ENCODE results near the gene LRRC71. TPM values are rescaled to one million over a fixed set of nuclear protein-coding genes. Genes with fewer than 3 reads are reported as not detected.

Gene LRRC71
- total RNA-seq, 6 donors from 2014 or later: 0.49 to 13.9 (median 6.3) TPM

DNA sequence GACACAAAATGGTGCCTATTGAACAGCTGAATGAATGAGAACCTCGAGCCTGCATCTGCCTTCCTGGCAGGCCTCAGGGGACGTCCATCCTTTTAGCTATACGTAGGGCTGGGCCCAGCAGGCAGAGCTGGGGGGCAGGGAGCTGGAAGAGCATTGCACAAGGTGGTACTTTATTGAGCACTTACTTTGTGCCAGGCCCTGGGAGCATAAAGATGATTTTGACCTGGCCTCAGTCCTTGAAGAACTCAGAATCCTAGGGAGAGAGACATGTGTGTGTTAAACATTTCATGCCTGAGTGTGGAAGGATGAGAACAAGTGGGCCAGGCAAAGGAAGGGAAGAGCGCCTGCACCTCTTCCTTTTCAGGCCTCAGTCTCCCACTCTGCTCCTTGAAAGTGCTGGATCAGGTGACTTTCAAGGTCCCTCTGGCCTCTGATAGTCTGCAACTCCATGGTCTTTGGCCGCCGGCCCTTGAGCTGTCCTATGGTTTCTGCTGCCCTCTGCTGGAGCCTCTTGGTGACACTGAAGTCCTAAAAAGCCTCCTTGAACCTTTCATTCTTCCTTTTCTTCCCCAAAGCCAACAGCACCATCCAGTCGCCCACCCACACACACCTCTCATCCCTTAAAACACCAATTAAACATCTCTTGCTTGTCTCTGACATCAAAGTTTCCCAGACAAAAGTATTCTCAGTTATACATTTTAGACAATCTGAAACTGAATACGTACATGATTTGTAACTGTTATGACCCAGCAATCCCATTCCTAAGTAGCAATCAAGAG lies 30.4 kb upstream of the LRRC71 start:
- 42 to 50% methylated on average over 8 of the region's 8 CpGs for WGBS, 2 donors
- ATAC-seq (ENCODE audit: low FRiP score in 2 of 2) (peak; percentile 54 to 70), DNase-seq (peak in 1 of 2 donors; percentile 78)
- TF ChIP-seq POLR2AphosphoS5 (IDR thresholded peaks at IDR 0.05): no peak
- TF ChIP-seq POLR2A (IDR thresholded peaks at IDR 0.05): no peak
- TF ChIP-seq, protein P1, sequence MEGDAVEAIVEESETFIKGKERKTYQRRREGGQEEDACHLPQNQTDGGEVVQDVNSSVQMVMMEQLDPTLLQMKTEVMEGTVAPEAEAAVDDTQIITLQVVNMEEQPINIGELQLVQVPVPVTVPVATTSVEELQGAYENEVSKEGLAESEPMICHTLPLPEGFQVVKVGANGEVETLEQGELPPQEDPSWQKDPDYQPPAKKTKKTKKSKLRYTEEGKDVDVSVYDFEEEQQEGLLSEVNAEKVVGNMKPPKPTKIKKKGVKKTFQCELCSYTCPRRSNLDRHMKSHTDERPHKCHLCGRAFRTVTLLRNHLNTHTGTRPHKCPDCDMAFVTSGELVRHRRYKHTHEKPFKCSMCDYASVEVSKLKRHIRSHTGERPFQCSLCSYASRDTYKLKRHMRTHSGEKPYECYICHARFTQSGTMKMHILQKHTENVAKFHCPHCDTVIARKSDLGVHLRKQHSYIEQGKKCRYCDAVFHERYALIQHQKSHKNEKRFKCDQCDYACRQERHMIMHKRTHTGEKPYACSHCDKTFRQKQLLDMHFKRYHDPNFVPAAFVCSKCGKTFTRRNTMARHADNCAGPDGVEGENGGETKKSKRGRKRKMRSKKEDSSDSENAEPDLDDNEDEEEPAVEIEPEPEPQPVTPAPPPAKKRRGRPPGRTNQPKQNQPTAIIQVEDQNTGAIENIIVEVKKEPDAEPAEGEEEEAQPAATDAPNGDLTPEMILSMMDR (IDR thresholded peaks at IDR 0.05): peak; percentile 60 to 80 (median 70)
- no peaks in the 10 kb centered on the region for H3K9me3 ChIP-seq
- peaks cover 0 to 16% (median 6%) of the 10 kb centered on the region in 4 donors for H3K27me3 ChIP-seq
- no peaks in the 10 kb centered on the region for H3K36me3 ChIP-seq
- no peak overlapping the region for H3K27ac ChIP-seq
- no peak overlapping the region for H3K4me3 ChIP-seq
- H3K4me1 ChIP-seq: peaks cover 10 to 33% (median 16%) of the 10 kb centered on the region in 4 donors

DNA sequence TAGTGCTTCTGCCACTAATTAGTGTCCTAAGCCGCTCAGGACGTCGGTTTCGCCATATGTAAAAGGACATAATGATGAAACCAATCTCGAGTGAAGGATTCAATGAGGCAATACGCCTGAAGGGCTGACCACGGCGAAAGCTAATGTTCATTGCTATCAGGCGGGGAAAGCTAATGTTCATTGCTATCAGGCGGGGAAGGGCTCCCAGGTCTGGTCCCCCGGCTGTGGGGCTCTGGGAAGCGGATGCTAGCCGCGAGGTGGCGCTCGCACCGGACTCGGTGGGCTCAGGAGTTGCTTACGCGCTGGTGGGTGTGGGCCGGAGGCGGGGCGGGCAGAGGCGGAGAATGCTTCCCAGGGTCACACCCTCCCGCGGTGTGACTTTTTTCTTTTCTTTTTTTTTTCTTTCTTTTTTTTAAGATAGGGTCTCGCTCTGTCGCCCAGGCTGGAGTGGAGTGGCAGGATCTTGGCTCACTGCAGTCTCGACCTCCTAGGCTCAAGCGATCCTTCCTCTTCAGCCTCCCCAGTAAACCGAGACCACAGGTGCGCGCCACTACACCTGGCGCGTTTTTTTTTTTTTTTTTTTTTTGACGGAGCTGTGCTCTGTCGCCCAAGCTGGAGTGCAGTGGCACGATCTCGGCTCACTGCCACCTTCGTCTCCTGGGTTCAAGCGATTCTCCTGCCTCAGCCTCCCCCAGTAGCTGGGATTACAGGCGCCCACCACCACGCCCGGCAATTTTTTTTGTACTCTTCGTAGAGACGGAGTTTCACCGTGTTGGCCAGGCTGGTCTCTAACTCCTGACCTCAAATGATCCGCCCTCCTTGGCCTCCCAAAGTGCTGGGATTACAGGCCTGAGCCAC lies 28.0 kb upstream of the LRRC71 start:
- no peak for TF ChIP-seq EP300 (IDR thresholded peaks at IDR 0.05)
- peak in 1 of 2 donors; percentile 42 for TF ChIP-seq POLR2AphosphoS5 (IDR thresholded peaks at IDR 0.05)
- TF ChIP-seq, protein P1 (IDR thresholded peaks at IDR 0.05): peak; percentile 72 to 89 (median 85)
- no peak for TF ChIP-seq POLR2A (IDR thresholded peaks at IDR 0.05)
- Histone ChIP-seq H3K4me1 (peaks cover 24 to 54% (median 35%) of the 10 kb centered on the region in 4 donors), H3K36me3 (no peaks in the 10 kb centered on the region), H3K4me3 (peak overlapping the region in 3 of 4 donors; percentile 21 to 70 (median 57)), H3K27ac (peak overlapping the region; percentile 87 to 93 (median 91)), H3K9me3 (no peaks in the 10 kb centered on the region), H3K27me3 (peaks cover 0 to 16% (median 6%) of the 10 kb centered on the region in 4 donors)
- 4 to 8% methylated on average over 42 to 48 of the region's 48 CpGs for WGBS, 2 donors
- DNase-seq: peak; percentile 91 to 98
- peak; percentile 90 to 94 for ATAC-seq (ENCODE audit: low FRiP score in 2 of 2)

DNA sequence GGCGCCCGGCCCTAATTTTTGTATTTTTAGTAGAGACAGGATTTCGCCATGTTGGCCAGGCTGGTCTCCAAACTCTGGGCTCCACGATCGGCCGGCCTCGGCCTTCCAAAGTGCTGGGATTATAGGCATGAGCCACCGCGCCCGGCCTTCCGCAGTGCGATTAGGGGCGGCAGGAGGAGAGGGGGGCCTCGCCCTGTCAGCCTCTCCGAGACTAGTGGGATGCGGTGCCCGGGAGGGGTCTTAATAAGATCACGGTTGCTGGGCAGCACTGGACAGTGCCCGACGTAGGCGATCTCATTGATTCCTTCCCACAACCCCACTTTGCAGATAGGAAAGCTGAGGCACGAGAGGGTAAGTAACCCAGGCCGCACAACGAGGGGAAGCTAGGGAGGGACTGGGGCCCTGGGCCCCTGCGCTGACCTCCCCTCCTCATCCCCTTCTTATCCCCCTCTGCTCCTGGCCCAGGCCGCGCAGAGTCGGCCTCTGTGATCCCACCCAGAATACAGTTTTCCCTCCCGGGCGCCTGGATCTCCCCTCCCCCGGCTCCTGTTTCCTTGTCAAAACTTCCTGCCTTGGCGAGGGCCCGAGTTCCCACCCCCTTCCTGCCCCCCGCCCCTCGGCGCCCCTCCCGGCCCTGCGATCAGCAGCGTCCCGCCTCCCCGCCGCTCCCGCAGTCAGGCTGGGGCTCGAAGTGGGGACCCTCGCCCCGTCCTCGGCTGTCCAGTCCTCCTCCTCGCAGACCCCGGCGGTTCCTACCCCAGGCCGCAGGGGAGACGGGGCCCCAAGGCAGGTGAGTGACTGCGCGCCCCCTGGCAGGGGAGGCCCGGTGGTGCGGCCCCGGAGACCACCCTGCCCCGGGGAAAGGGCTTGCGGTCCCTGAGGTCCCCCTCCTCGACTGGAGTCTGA lies 27.1 kb upstream of the LRRC71 start, which contains the start of gene PEAR1:
PEAR1 (plus strand) TSS at position 671 of the 906 bp plus-strand sequence. CDS start 10,209 bp downstream, outside the sequence.
- no peaks in the 10 kb centered on the region for H3K9me3 ChIP-seq
- peak in 1 of 2 donors; percentile 83 for DNase-seq
- WGBS, 2 donors: 14% methylated on average over 30 to 50 of the region's 60 CpGs
- H3K27ac ChIP-seq: peak within 1 kb of the TSS; percentile 87 to 93 (median 91)
- no peak for TF ChIP-seq EP300 (IDR thresholded peaks at IDR 0.05)
- TF ChIP-seq POLR2A (IDR thresholded peaks at IDR 0.05): peak in 1 of 4 donors; percentile 28
- TF ChIP-seq POLR2AphosphoS5 (IDR thresholded peaks at IDR 0.05): peak in 1 of 2 donors; percentile 65
- TF ChIP-seq, protein P1 (IDR thresholded peaks at IDR 0.05): peak in 1 of 6 experiments; percentile 7
- no peaks in the 10 kb centered on the region for H3K36me3 ChIP-seq
- H3K4me1 ChIP-seq: peaks cover 33 to 62% (median 44%) of the 10 kb centered on the region in 4 donors
- peaks cover 0 to 16% (median 6%) of the 10 kb centered on the region in 4 donors for H3K27me3 ChIP-seq
- H3K4me3 ChIP-seq: peak within 1 kb of the TSS; percentile 36 to 70 (median 54)
- ATAC-seq (ENCODE audit: low FRiP score in 2 of 2): no peak

DNA sequence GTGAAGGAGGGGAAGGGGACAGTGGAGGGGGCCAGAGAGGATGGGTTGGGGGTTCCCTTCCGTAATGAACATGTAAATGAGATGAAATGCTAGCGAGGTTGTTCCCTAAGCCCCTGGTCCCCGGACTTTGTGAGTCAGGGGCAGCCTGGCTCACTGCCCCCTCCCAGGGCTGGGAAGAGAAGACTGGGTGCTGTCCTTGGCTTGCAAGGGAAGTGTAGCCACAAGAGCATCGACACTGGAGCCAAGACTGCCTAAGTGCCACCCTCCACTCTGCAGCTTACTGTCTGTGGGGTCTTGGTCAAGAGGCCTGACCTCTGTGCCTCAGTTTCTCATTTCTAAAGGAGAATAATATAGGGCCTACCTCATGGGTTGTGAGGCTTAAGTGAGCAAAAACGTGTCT lies 26.4 kb upstream of the LRRC71 start:
- ATAC-seq (ENCODE audit: low FRiP score in 2 of 2): no peak
- DNase-seq: no peak
- TF ChIP-seq EP300 (IDR thresholded peaks at IDR 0.05) (no peak), POLR2A (IDR thresholded peaks at IDR 0.05) (no peak), POLR2AphosphoS5 (IDR thresholded peaks at IDR 0.05) (no peak)
- TF ChIP-seq, protein P1 (IDR thresholded peaks at IDR 0.05): no peak
- peak overlapping the region; percentile 87 to 93 (median 91) for H3K27ac ChIP-seq
- peaks cover 0 to 16% (median 6%) of the 10 kb centered on the region in 4 donors for H3K27me3 ChIP-seq
- 16 to 24% methylated on average over 5 of the region's 5 CpGs for WGBS, 2 donors
- no peaks in the 10 kb centered on the region for H3K9me3 ChIP-seq
- no peaks in the 10 kb centered on the region for H3K36me3 ChIP-seq
- peak overlapping the region; percentile 36 to 70 (median 54) for H3K4me3 ChIP-seq
- peaks cover 40 to 69% (median 50%) of the 10 kb centered on the region in 4 donors for H3K4me1 ChIP-seq
